HepG2 (cell line): ENCODE data around the gene PGS1. TPM values are rescaled to one million over a fixed set of nuclear protein-coding genes. Genes with fewer than 3 reads are reported as not detected.

Source experiments
- FOXA1 ChIP-seq, 2 experiments: fragments of 450-650 bp in 1 of 2; sonication (generic) in 1 of 2; formaldehyde crosslinking in 1 of 2; IDR thresholded peaks; 2 replicates each; pipeline versions ENCODE4 v1.4.0 to v1.6.1; 2016 to 2020; ENCODE audit warnings: missing genetic modification reagents in 1 of 2
- GATAD2A ChIP-seq: IDR thresholded peaks from 2 replicates; pipeline ENCODE4 v1.6.1; 2016
- HNF4G ChIP-seq, 2 experiments: sonication (generic) in 1 of 2; formaldehyde crosslinking in 1 of 2; IDR thresholded peaks; 2 replicates each; pipeline versions ENCODE4 v1.4.0 to v1.6.1; 2011 to 2020; ENCODE audit warnings: borderline replicate concordance in 2 of 2, low read depth in 2 of 2, mild to moderate bottlenecking in 2 of 2, low read length in 1 of 2, missing genetic modification reagents in 1 of 2, moderate library complexity in 1 of 2
- KDM6A ChIP-seq: IDR thresholded peaks from 2 replicates; pipeline ENCODE4 v1.6.1; 2016; ENCODE audit warnings: low read depth
- NFE2 ChIP-seq: sonication (generic); formaldehyde crosslinking; IDR thresholded peaks from 2 replicates; pipeline ENCODE4 v1.4.0; 2020; ENCODE audit warnings: missing genetic modification reagents
- NKX3-1 ChIP-seq: sonication (generic); formaldehyde crosslinking; IDR thresholded peaks from 2 replicates; pipeline ENCODE4 v1.5.0; 2020; ENCODE audit warnings: missing genetic modification reagents
- NR2F6 ChIP-seq, 2 experiments: IDR thresholded peaks; 2 replicates each; pipeline ENCODE4 v1.6.1; 2016; ENCODE audit warnings: antibody characterized with exemption in 1 of 2, mild to moderate bottlenecking in 1 of 2
- PAXIP1 ChIP-seq: sonication (generic); formaldehyde crosslinking; conservative IDR thresholded peaks from 2 replicates; pipeline ENCODE4 v1.4.0; 2020; ENCODE audit warnings: mild to moderate bottlenecking, missing genetic modification reagents, moderate library complexity
- TARDBP ChIP-seq: sonication (generic); formaldehyde crosslinking; IDR thresholded peaks from 2 replicates; pipeline ENCODE4 v1.8.0; 2022; ENCODE audit warnings: mild to moderate bottlenecking, missing genetic modification reagents
- TBX2 ChIP-seq: sonication (generic); formaldehyde crosslinking; IDR thresholded peaks from 2 replicates; pipeline ENCODE4 v1.5.0; 2020; ENCODE audit warnings: missing genetic modification reagents, mild to moderate bottlenecking, borderline replicate concordance
- THRA ChIP-seq: sonication (generic); formaldehyde crosslinking; IDR thresholded peaks from 2 replicates; pipeline ENCODE4 v1.4.0; 2020; ENCODE audit warnings: missing genetic modification reagents, borderline replicate concordance
- U2AF1 ChIP-seq: fragments of 200-400 bp; formaldehyde crosslinking; optimal IDR thresholded peaks from 2 replicates; pipeline ENCODE3; 2017; ENCODE audit warnings: mild to moderate bottlenecking, low read depth, low read length
- YEATS2 ChIP-seq: sonication (generic); formaldehyde crosslinking; IDR thresholded peaks from 2 replicates; pipeline ENCODE4 v1.4.0; 2020; ENCODE audit warnings: missing genetic modification reagents, borderline replicate concordance
- ZBTB38 ChIP-seq: sonication (generic); formaldehyde crosslinking; IDR thresholded peaks from 2 replicates; pipeline ENCODE4 v1.5.1; 2020; ENCODE audit warnings: mild to moderate bottlenecking, missing genetic modification reagents
- ZMYM3 ChIP-seq: sonication (generic); formaldehyde crosslinking; IDR thresholded peaks from 2 replicates; pipeline ENCODE4 v1.5.1; 2020; ENCODE audit warnings: mild to moderate bottlenecking, missing genetic modification reagents
- ZNF101 ChIP-seq: sonication (generic); formaldehyde crosslinking; IDR thresholded peaks from 2 replicates; pipeline ENCODE4 v1.4.0; 2020; ENCODE audit warnings: mild to moderate bottlenecking, low read depth, missing genetic modification reagents, borderline replicate concordance
- ZSCAN21 ChIP-seq: sonication (generic); formaldehyde crosslinking; IDR thresholded peaks from 2 replicates; pipeline ENCODE4 v1.8.0; 2022; ENCODE audit warnings: mild to moderate bottlenecking, missing genetic modification reagents, moderate library complexity, borderline replicate concordance
- polyA plus RNA-seq, 8 experiments: library from polyadenylated mRNA; depleted of rRNA in 3 of 8; stranded (reverse) in 7 of 8; unstranded in 1 of 8; fragments of >200 nt; fragmentation: Illumina TruSeq in 4 of 8; extraction: Trizol in 4 of 8; gene quantifications; 2 replicates each; pipeline versions ENCODE4 v1.2.1 to v1.2.3, GENCODE V29; 2011 to 2016; ENCODE audit warnings: low read depth in 4 of 8, missing spikeins in 1 of 8, mixed read lengths in 1 of 8; ENCODE audit not compliant: insufficient read depth in 1 of 8
- total RNA-seq, 5 experiments: library from RNA; depleted of rRNA; stranded (reverse); fragments of >200 nt; fragmentation: Illumina TruSeq; extraction: Trizol; gene quantifications; 2 replicates each; pipeline ENCODE4 v1.2.3, GENCODE V29; 2016; ENCODE audit warnings: low read depth in 1 of 5
- TF ChIP-seq, protein P1 (sequence below): IDR thresholded peaks from 2 replicates; pipeline ENCODE4 v1.6.1; 2018; ENCODE audit warnings: missing genetic modification reagents
- TF ChIP-seq, protein P2 (sequence below): sonication (generic); formaldehyde crosslinking; IDR thresholded peaks from 2 replicates; pipeline ENCODE4 v1.4.0; 2020; ENCODE audit warnings: missing genetic modification reagents, borderline replicate concordance

The PGS1 gene
- total and polyA plus RNA-seq, 2 of the 13 experiments (the other 11 are each of a cell fraction or from before 2014, with no cell fraction given): 25.9 to 31.5 TPM

DNA sequence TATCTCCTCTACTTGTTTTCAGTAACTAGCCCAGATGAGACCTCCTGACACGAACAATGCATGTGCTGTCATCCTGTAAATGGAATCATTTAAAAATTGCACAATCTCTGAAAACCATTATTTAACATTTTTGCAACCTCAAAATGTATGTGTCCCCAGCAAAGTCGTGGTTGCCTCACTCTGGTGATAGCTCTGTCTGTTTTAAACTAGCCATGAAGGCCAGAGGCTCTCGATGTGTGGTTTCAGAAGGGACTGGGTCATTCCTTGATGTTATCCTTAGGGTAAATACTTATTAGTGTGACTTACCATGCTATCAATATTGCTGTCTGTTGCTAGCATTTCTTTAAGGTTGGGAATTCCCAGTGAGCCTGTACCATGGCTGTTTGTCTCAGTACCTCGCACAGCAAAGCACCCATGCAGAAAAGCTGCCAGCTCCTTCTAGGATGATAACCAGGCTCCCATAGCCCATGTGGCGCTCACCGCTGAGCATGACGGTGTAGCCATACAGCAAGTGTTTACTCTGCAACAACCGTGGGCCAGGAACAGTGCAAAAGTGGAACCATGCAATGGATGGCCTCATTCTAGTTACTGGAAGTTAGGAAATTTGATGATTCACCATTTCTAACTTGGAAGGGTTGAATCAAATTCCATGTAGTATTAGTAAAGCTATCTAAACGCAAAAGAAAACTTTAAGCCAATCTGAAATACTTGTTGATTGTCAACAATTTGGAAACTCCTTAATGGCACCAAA is 2.9 kb upstream of the PGS1 start (continued):
- TF ChIP-seq PAXIP1 (CRISPR knock-in tag) (peak; percentile 12; the same call in 1 of the 2 replicates), ZBTB38 (no peak), U2AF1 (no peak), ZSCAN21 (CRISPR knock-in tag) (peak; percentile 25; the same call in 1 of the 2 replicates), TBX2 (CRISPR knock-in tag) (peak; percentile 42; the same call in 1 of the 2 replicates), ZMYM3 (peak; percentile 61), NKX3-1 (no peak), NR2F6 (IDR thresholded peaks at IDR 0.05) (peak; percentile 53; the same call in 1 of the 2 replicates), NR2F6 (CRISPR knock-in tag; IDR thresholded peaks at IDR 0.05) (peak; percentile 1; the same call in 1 of the 2 replicates), NFE2 (CRISPR knock-in tag) (no peak), HNF4G (IDR thresholded peaks at IDR 0.05; ENCODE audit: borderline replicate concordance, low read depth, low read length) (no peak), HNF4G (CRISPR knock-in tag; IDR thresholded peaks at IDR 0.05; ENCODE audit: borderline replicate concordance, low read depth) (no peak), FOXA1 (IDR thresholded peaks at IDR 0.05) (no peak), FOXA1 (CRISPR knock-in tag; IDR thresholded peaks at IDR 0.05) (peak; percentile 83), TARDBP (CRISPR knock-in tag) (peak; percentile 23; the same call in 1 of the 2 replicates), KDM6A (CRISPR knock-in tag) (no peak), GATAD2A (CRISPR knock-in tag) (peak; percentile 52), ZNF101 (CRISPR knock-in tag) (no peak), THRA (CRISPR knock-in tag) (no peak), YEATS2 (CRISPR knock-in tag) (peak; percentile 52; the same call in 1 of the 2 replicates)
- TF ChIP-seq, protein P1, sequence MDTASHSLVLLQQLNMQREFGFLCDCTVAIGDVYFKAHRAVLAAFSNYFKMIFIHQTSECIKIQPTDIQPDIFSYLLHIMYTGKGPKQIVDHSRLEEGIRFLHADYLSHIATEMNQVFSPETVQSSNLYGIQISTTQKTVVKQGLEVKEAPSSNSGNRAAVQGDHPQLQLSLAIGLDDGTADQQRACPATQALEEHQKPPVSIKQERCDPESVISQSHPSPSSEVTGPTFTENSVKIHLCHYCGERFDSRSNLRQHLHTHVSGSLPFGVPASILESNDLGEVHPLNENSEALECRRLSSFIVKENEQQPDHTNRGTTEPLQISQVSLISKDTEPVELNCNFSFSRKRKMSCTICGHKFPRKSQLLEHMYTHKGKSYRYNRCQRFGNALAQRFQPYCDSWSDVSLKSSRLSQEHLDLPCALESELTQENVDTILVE (CRISPR knock-in tag): no peak
- TF ChIP-seq, protein P2, sequence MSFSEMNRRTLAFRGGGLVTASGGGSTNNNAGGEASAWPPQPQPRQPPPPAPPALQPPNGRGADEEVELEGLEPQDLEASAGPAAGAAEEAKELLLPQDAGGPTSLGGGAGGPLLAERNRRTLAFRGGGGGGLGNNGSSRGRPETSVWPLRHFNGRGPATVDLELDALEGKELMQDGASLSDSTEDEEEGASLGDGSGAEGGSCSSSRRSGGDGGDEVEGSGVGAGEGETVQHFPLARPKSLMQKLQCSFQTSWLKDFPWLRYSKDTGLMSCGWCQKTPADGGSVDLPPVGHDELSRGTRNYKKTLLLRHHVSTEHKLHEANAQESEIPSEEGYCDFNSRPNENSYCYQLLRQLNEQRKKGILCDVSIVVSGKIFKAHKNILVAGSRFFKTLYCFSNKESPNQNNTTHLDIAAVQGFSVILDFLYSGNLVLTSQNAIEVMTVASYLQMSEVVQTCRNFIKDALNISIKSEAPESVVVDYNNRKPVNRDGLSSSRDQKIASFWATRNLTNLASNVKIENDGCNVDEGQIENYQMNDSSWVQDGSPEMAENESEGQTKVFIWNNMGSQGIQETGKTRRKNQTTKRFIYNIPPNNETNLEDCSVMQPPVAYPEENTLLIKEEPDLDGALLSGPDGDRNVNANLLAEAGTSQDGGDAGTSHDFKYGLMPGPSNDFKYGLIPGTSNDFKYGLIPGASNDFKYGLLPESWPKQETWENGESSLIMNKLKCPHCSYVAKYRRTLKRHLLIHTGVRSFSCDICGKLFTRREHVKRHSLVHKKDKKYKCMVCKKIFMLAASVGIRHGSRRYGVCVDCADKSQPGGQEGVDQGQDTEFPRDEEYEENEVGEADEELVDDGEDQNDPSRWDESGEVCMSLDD (CRISPR knock-in tag): peak; percentile 5; the same call in 1 of the 2 replicates
